HG02970 (cell line): ENCODE results near the gene GPR45.
"Not testable (repeated sequence)": the region's sequence is repeated elsewhere in the genome, so short reads cannot be mapped to it uniquely, and the experiment has no call there.

Source experiments
- ATAC-seq: cut with Tn5 transposase; IDR thresholded peaks from one replicate; pipeline ENCODE4 v1.9.1; 2021; ENCODE audit warnings: mild to moderate bottlenecking, moderate library complexity, moderate number of reproducible peaks; ENCODE audit not compliant: unreplicated experiment, low FRiP score

GPR45 gene, protein sequence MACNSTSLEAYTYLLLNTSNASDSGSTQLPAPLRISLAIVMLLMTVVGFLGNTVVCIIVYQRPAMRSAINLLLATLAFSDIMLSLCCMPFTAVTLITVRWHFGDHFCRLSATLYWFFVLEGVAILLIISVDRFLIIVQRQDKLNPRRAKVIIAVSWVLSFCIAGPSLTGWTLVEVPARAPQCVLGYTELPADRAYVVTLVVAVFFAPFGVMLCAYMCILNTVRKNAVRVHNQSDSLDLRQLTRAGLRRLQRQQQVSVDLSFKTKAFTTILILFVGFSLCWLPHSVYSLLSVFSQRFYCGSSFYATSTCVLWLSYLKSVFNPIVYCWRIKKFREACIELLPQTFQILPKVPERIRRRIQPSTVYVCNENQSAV

DNA sequence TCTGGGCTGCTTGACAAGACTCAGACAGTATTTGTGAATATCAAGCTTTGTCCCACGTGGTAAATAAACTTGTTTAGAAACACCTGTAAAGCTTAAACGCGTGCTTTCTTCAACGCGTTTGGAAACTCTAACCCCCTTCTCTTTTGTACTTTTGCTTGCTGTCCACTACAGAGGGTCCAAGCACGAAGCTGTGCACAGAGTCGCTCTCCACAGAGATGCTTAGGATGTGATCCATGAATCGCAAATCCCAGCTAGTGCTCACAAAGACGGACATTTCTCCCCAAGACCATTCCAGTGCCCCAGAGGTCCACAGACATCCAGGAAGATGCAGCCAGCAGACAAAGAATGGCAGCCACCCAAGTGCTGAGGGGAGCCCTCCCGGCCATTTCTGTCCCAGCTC is at the start of gene GPR45:
Gene GPR45 (plus strand): TSS at position 301 of the 400 bp plus-strand sequence. CDS start 116 bp downstream, outside the sequence.
- ATAC-seq = no peak

DNA sequence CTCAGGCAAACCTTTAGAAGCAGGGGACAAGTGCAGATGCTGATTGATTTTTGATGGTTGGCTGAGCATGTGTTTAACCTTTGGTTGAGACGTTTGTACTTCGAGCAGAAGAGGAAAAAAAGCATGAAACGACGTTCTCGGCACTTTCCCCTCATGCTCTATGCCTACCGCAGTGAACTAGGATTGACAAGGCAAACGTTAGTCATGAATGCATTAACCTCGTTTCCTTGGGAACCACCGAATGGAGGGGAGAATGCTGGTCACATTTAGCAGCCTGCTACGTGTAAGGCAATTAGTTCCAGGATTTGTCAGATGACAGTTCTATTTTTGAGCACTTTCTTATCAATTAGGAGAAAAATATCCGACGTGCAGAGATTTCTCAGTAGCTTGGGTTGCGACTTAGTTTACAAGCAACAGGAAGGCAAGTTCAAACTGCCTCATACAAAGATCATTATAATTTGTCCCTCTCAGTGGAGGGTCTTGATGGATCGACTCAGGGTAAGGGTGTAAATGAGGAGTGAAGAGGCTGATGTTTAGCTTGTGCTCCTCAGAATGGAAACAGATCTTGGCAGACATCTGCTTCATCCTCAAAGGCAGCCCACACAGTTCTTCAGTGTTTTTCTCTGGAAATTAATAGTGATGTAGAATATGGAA is 47.4 kb upstream of the GPR45 start:
- ATAC-seq = no peak

DNA sequence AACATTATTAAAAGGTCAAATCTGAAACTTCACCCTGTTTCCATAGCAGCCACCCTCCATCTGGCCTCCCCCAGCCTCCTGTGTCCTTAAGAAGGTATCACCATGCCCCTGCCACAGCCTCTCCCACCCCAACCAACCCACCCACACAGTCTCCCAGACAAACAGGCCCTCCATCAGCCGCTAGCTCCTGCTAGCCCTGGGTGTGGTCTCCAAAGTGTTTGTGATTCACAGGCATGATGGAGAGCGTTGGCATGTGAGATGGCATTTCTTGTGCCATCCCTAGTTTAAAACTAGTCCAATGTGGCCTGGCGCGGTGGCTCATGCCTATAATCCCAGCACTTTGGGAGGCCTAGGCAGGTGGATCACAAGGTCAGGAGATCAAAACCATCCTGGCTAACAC is 44.9 kb upstream of the GPR45 start:
- no peak for ATAC-seq

DNA sequence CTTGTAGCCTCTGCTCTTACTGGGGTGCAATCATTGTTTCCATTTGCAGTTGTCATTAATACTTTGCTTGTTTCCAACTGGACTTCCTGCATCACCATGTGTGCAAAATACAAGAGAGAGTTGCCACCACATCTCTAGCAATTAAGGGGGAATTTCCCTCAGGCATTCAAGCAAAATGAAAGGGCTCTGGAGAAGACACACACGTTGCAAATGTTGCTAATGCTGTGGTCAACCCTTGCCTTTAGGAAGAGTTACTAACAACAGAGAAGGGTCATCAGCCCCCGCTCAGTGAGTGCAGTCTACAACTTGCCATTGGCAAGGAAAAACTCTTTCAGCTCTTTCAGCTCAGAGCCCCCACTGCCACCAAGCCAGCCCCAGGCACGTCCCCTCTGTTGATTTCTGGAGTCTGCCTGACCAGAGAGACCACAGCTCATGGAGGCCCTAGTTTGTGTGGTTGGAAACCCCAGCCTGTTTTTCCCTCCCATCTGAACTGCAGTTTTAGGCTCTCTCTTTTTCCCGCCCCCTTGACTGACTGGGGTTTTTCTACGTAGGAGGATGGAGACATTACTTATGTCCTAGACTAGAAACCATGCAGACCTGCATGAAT is 25.9 kb upstream of the GPR45 start:
- ATAC-seq = no peak

DNA sequence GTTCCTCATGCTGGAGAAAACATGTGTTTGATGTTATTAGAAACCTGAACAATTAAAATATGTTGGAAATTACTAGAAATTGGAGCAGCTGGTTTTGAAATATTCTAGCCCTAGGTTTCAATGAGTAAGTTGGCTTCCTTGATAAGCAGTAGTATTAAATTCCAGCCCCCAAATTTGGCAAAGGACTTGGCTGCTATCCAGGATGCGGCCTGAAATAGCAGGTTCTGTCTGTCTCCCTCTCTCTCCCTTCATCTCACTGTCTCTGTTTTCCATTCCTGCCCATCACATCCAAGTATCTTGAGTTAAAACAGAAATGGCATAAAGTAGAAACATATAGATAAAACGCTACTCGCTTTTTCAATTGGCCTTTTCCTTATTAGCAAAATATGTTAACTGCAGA is 20.9 kb upstream of the GPR45 start:
- ATAC-seq = no peak

DNA sequence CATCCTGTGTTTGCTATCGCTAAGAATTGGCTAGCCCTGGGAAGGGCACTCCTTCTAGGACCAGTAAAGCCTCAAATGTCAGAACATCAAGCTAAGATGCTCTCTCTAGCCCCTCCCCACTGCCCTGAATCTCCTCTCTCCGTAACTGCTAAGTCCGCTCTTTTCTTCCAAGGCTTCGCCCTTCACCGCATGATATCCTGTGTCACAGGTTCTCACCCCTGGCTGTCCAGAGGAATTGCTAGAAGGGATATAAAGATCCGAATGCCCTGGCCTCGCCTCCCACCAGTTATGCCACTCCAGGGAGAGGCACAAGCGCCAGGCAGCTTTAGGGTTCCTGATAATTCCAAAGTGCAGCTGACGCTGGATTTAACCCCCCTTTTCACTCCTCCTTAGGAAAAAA is 17.1 kb upstream of the GPR45 start:
- no peak for ATAC-seq

DNA sequence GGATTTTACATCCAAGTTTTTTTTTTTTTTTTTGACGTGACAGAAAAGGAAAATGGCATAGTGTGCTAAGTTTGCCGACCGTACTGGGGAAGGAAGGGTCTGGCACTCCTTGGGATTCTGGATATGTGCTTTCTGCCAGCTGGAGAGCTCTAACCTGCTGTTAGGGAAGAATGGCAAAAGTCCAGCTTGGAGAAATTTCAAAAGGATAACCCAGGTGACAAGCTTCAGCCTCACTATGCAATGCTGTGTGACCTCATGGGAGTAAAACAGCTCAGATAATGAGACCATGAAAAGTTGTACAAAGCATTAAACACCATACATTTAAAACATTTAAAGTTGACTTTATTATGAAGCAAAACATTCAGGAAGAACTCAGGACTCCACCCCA is 10.3 kb upstream of the GPR45 start:
- no peak for ATAC-seq

DNA sequence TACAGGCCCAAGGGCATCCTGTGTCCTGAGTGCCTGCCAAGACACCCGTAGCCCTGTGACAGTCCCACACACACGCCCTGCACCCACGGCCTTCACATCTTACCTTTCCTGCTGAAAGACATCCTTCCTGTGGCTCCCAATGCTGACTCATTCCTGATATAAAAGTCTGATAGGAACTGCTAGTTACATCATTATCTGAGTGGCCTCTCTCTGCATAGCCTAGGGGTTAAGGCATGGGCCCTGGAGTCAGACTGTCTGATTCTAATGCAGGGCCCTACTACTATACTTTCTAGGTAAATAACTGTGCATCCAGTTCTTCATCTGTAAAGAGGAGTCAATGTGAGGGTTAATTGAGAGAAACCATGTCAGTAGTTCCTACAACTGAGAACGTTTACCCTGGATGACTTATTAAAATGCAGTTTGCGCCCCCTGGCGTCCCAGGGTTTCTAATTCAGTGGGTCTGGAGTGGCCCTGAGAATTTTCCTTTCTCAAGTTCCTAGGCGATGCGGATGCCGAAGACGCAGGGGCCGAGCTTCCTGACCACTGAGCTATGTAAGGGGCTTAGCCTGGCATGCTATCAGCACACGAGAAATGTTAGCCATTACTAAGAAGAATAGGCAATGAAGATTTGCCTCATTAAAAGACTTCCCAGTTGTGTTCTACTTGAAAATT is 6.0 kb upstream of the GPR45 start:
- peak; percentile 53 for ATAC-seq

DNA sequence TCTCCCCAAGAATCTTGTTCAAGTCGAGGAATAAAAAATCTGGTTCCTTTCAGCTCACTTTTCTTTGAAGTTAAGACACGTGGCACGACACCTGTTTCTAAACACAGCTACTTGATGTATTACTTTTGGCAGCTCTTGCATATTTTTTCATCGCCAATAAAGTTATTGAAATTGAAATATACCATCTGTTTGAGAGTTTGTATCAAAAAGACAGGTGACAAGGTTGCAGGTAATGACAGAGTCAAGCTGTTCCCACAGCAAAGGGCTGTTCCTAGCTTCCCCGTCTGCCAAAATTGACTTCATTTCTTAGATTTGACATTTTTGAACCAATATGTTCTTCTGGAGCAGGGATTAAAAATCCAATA is 5.5 kb upstream of the GPR45 start:
- ATAC-seq = no peak

DNA sequence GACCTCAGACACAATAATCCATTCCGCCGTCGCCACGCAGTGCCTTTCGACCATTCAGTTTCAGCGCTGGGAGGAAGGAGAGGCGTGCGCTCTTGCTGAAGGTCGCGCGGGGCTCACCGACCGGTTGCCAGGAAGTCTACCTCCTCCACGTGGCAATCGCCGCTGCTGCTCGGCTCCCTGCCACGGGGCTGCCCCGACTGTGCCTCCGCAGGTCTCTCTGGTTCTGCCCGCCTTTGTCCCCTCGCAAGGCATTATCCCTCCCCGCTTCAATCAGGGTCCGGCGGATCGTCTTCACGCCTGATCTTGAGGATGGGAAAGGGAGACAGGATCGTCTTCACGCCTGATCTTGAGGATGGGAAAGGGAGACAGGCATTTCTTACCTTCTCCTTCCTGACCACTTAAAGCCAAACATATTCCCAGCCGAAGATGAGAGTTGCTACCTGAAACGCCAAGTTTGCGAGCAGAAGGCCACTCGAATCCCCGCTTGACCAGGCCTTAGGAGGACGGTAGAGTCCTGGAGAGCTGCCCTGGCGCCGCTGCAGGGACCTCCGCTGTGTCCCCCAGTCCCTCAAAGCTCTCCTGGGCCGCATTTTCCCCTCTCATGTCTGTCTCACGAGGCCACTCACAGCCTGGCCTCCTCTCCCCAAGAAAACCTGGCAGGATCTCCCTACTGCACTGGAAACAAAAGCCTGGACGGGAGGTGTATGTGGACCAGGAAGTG is 4.3 kb upstream of the GPR45 start:
- no peak for ATAC-seq

DNA sequence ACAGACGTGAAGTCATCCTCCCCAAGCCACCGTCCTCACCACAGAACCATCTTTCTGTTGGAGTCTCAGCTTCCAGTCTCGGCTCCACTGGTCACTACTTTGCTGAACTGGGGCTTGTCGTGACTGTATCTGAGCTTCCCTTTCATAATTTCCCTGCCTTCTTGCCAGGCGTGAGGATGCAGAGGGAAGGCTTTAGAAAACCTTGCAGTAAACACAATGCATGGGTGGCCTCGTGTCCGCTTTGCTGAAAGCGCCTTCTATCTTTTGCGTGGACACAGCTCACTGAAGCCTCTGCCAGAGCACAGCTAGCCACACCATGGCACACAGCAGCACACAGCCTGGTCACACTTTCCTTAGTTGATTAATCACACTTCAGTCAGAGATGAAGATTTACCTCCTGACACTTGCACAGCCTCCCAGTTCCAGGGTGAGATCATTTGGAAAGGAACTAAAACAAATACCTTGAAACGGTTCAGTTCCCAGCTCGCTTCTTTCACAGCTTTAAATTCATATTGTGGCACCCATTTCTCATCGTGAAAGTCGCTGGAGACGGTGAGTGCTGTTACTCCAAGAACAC is 2.8 kb upstream of the GPR45 start:
- no peak for ATAC-seq

DNA sequence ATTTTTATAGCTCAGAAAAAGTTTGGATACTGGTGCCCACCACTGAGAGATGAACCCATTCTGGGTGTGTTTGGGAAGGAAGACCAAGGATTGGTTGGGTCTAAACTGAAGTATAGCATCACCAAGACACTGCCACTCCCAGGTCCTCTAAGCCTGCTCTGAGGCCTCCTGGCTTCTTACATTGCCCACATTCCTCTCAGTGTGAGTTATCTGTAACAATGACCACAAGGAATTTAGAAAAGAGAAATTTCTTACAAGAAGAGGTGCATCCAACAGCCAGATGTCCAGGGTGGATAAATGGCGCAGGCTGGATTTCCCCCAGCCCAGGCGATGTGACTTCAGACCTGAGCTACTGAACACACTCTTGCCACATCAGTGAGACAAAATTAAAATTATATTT is 1.6 kb upstream of the GPR45 start:
- ATAC-seq = no peak

DNA sequence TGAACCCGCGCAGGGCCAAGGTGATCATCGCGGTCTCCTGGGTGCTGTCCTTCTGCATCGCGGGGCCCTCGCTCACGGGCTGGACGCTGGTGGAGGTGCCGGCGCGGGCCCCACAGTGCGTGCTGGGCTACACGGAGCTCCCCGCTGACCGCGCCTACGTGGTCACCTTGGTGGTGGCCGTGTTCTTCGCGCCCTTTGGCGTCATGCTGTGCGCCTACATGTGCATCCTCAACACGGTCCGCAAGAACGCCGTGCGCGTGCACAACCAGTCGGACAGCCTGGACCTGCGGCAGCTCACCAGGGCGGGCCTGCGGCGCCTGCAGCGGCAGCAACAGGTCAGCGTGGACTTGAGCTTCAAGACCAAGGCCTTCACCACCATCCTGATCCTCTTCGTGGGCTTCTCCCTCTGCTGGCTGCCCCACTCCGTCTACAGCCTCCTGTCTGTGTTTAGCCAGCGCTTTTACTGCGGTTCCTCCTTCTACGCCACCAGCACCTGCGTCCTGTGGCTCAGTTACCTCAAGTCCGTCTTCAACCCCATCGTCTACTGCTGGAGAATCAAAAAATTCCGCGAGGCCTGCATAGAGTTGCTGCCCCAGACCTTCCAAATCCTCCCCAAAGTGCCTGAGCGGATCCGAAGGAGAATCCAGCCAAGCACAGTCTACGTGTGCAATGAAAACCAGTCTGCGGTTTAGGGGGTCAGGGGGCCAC is 897 bp downstream of the GPR45 start:
- no peak for ATAC-seq

DNA sequence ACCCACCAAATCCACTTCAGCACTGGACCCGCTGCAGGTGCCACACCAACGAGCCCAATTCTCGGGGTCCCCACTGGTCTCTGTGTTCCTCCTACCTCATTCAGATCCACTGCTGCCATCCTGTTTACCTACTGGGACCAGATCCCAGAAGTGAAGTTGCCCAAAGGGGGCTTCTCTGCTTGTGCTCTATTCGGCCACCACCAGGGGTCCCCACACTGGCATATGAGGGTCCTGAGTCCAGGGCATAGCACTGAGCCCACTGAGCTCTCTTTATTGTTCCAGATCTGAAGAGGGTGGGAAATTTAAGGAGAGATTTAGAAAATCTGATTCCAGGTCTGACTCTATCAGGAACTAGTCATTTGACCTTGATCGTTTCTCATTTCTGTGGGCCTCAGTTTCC is 2.4 kb downstream of the GPR45 start:
- ATAC-seq = no peak

DNA sequence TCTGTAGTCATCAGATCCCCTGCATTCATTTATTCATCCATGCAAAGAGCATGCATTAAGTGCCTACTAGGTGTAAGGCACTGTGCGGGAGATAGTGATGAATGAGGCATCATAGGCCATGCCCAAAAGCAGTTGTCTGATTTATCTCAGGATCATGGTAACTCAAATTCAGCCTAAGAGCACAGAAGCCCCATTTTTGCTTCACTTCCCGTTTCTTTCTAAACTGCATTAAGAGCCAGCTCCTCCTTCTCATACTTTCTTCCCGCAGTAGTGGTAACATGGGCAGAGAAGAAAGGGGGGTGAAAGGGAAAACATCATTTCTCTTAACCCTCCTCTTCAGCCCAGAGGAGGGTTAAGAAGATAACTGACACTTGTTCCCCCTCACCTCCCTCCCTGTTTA is 2.9 kb downstream of the GPR45 start:
- ATAC-seq = no peak

DNA sequence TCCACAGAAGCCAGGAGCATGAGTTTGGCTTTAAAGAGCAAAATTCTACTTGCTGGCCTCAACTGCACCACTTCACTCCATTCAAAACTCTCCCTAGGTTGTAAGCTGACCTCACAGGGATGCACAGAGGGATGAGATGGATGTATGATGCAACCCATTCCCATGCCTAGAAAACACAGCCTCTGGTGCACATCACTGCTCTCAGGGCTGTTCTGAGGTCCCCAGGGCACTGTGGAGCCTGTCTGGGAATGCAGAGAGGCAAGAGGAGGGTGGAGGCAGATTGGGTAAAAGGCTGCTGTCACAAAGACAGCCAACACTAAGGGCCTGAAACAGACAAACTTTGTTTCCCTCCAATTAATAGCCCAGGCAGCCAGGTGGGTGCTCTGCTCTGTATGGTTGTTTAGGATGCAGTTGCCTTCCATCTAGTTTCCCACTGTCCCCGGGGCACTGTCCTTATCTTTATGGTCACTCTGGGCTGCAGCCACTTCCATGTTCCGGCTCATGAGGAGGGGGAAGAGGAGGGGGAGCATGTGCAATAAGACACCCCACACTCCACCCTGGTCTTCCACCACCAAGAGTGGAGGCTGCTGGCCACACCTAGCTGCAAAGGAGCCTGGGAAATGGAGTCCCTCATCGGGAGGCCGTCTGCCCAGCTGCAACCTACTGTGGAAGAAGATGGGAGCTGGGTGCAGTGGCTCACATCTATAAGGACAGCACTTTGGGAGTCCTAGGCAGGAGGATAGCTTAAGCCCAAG is 7.0 kb downstream of the GPR45 start:
- no peak for ATAC-seq

DNA sequence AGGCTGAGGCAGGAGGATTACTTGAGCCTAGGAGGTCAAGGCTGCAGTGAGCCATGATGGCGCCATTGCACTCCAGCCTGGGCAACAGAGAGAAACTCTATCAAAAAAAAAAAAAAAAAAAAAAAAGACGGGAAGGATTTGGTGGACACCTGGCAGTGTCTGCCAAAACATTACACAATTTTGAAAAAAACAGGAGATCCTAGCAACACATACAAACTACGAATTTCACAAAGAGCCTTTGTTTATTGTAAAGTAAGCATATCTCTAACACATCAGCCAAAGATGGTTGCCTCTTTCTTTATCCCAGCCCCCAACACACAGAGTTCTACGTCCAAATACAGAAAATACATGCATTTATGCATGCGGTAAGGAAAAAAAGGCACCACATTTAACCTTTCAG is 7.6 kb downstream of the GPR45 start:
- no peak for ATAC-seq

DNA sequence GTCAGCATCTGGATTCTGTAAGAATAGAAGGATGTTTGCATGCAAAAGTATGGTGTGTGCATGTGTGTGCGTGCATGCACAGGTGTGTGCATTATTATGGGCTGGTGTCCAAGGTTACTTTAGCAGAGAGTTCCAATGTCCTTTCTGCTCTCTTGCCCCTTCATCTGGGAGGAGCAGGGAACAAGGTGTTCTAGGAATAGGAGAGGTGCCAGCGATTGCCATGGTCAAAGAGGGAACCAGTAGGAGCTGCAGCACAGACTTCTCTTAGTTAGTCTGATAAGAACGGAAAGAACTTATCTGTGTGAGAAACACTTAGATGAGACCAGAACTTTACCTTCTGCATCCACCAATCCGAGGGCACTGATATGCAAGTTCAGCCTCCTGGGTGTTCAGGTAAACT is 8.3 kb downstream of the GPR45 start:
- no peak for ATAC-seq

DNA sequence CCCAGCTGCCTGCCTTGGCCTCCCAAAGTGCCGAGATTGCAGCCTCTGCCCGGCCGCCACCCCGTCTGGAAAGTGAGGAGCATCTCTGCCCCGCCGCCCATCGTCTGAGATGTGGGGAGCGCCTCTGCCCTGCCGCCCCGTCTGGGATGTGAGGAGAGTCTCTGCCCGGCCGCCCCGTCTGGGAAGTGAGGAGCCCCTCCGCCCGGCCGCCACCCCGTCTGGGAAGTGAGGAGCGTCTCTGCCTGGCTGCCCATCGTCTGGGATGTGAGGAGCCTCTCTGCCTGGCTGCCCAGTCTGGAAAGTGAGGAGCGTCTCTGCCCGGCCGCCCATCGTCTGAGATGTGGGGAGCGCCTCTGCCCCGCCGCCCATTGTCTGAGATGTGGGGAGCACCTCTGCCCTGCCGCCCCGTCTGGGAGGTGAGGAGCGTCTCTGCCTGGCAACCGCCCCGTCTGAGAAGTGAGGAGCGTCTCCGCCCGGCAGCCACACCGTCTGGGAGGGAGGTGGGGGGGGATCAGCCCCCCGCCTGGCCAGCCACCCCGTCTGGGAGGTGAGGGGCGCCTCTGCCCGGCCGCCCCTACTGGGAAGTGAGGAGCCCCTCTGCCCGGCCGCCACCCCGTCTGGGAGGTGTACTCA is 9.6 kb downstream of the GPR45 start:
- not testable (repeated sequence) for ATAC-seq
